ENCODE measurements around the gene FAM13A.

DNA sequence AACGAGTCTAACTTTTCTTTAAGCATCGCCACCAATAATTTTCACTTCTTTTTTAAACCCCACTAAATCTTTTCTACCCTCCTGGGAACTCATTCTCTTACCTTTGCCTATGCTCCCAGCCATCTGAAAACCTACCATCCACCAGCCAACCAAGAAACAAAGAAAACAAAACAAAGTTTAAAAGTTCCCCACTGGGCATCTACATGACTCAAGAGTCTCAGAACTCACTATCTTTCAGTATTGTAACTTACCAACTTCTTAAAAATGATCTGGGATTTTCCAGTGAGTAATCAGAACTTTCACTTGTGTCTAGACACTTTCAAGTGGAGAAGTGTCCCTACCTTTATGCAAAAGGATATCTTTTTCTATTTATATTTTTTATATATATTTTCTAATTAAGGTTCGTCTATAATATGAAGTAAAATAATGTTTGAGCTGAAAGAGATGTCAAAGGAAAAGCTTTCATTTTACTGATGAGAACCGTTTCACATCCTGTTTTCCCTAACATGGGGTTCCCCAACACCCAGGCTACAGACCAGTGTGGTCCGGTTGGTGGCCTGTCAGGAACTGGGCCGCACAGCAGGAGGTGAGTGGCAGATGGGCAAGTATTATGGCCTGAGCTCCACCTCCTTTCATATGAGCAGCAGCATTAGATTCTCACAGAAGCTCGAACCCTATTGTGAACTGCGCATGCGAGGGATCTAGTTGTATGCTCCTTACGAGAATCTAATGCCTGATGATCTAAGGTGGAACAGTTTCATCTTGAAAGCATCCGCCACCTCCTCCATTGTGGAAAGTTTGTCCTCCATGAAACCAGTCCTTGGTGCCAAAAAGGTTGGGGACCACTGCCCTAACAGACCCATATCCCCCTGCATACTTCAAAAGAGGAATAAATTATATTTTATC lies 44.5 kb upstream of the FAM13A start:
- TF ChIP-seq POLR2A (IDR thresholded peaks at IDR 0.05): no peak
- TF ChIP-seq, protein P1, sequence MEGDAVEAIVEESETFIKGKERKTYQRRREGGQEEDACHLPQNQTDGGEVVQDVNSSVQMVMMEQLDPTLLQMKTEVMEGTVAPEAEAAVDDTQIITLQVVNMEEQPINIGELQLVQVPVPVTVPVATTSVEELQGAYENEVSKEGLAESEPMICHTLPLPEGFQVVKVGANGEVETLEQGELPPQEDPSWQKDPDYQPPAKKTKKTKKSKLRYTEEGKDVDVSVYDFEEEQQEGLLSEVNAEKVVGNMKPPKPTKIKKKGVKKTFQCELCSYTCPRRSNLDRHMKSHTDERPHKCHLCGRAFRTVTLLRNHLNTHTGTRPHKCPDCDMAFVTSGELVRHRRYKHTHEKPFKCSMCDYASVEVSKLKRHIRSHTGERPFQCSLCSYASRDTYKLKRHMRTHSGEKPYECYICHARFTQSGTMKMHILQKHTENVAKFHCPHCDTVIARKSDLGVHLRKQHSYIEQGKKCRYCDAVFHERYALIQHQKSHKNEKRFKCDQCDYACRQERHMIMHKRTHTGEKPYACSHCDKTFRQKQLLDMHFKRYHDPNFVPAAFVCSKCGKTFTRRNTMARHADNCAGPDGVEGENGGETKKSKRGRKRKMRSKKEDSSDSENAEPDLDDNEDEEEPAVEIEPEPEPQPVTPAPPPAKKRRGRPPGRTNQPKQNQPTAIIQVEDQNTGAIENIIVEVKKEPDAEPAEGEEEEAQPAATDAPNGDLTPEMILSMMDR (IDR thresholded peaks at IDR 0.05): no peak
